K562 (cell line): ENCODE results near the gene F11R. TPM values are rescaled to one million over a fixed set of nuclear protein-coding genes. Genes with fewer than 3 reads are reported as not detected.

Experiments
- ARID1B ChIP-seq: fragments of 450-650 bp; IDR thresholded peaks from 2 replicates; pipeline ENCODE4 v1.6.1; 2016; ENCODE audit warnings: antibody characterized with exemption, mild to moderate bottlenecking, inconsistent platforms
- ARNT ChIP-seq, 2 experiments: fragments of 450-650 bp; IDR thresholded peaks; 2 replicates each; pipeline ENCODE4 v1.6.1; 2016; ENCODE audit warnings: mild to moderate bottlenecking in 1 of 2
- CBFA2T2 ChIP-seq: fragments of 450-650 bp; conservative IDR thresholded peaks from 2 replicates; pipeline ENCODE4 v1.6.1; 2017; ENCODE audit warnings: mild to moderate bottlenecking
- CBFA2T3 ChIP-seq: fragments of 450-650 bp; IDR thresholded peaks from 2 replicates; pipeline ENCODE4 v1.6.1; 2017
- CEBPG ChIP-seq, 3 experiments: fragments of 200-800 bp in 1 of 3; sonication (Bioruptor generic) in 1 of 3; sonication (generic) in 1 of 3; formaldehyde crosslinking in 1 of 3; IDR thresholded peaks in 2 of 3; conservative IDR thresholded peaks in 1 of 3; 2 replicates each; pipeline versions ENCODE4 v1.6.1 to v1.8.0; 2016 to 2022; ENCODE audit warnings: missing compliant biosample characterization in 2 of 3, missing genetic modification characterization in 2 of 3, mild to moderate bottlenecking in 1 of 3, missing genetic modification reagents in 1 of 3
- CHD2 ChIP-seq: IDR thresholded peaks from 2 replicates; pipeline ENCODE4 v1.6.1; 2011; ENCODE audit warnings: low read depth, low read length
- DPF2 ChIP-seq: fragments of 450-650 bp; IDR thresholded peaks from 2 replicates; pipeline ENCODE4 v1.6.1; 2016
- EP300 ChIP-seq: IDR thresholded peaks from 2 replicates; pipeline ENCODE4 v1.6.1; 2012; ENCODE audit warnings: low read length, improper control_type of control experiment
- ETV1 ChIP-seq: fragments of 450-650 bp; conservative IDR thresholded peaks from 2 replicates; pipeline ENCODE4 v1.6.1; 2016; ENCODE audit warnings: missing genetic modification characterization, control low read depth, low read depth, missing compliant biosample characterization
- HDAC1 ChIP-seq, 2 experiments: fragments of 450-650 bp; IDR thresholded peaks; 2 replicates each; pipeline ENCODE4 v1.6.1; 2016 to 2017; ENCODE audit warnings: inconsistent platforms in 1 of 2, mild to moderate bottlenecking in 1 of 2, moderate library complexity in 1 of 2
- HDAC3 ChIP-seq: fragments of 450-650 bp; IDR thresholded peaks from 2 replicates; pipeline ENCODE4 v1.6.1; 2018; ENCODE audit warnings: borderline replicate concordance, mild to moderate bottlenecking, moderate library complexity; ENCODE audit not compliant: partially characterized antibody
- HMBOX1 ChIP-seq: sonication (generic); IDR thresholded peaks from 2 replicates; pipeline ENCODE4 v1.6.1; 2016
- KAT7 ChIP-seq: sonication (generic); formaldehyde crosslinking; IDR thresholded peaks from 2 replicates; pipeline ENCODE4 v1.8.0; 2022; ENCODE audit warnings: missing genetic modification reagents, mild to moderate bottlenecking, borderline replicate concordance
- LARP7 ChIP-seq: fragments of 450-650 bp; IDR thresholded peaks from 2 replicates; pipeline ENCODE4 v1.6.1; 2016
- MEIS2 ChIP-seq: fragments of 450-650 bp; IDR thresholded peaks from 2 replicates; pipeline ENCODE4 v1.6.1; 2014; ENCODE audit warnings: mild to moderate bottlenecking; ENCODE audit not compliant: partially characterized antibody
- MTA1 ChIP-seq: fragments of 450-650 bp; IDR thresholded peaks from 2 replicates; pipeline ENCODE4 v1.6.1; 2017; ENCODE audit warnings: borderline replicate concordance
- MTA3 ChIP-seq: fragments of 450-650 bp; formaldehyde crosslinking; IDR thresholded peaks from 2 replicates; pipeline ENCODE4 v1.6.1; 2017; ENCODE audit warnings: mild to moderate bottlenecking, borderline replicate concordance
- NCOA4 ChIP-seq: fragments of 450-650 bp; IDR thresholded peaks from 2 replicates; pipeline ENCODE4 v1.6.1; 2018; ENCODE audit warnings: mild to moderate bottlenecking; ENCODE audit not compliant: partially characterized antibody
- NCOR1 ChIP-seq: fragments of 450-650 bp; IDR thresholded peaks from 2 replicates; pipeline ENCODE4 v1.6.1; 2016; ENCODE audit warnings: mild to moderate bottlenecking, moderate library complexity
- RBM17 ChIP-seq: fragments of 200-400 bp; formaldehyde crosslinking; IDR thresholded peaks from 2 replicates; pipeline ENCODE4 v1.6.1; 2017; ENCODE audit warnings: low read depth, mild to moderate bottlenecking, low read length, borderline replicate concordance
- SMAD4 ChIP-seq: fragments of 250-450 bp; sonication (Bioruptor Pico); conservative IDR thresholded peaks from 2 replicates; pipeline ENCODE4 v1.8.0; 2021; ENCODE audit warnings: inconsistent platforms, mild to moderate bottlenecking, moderate library complexity
- TEAD4 ChIP-seq, 2 experiments: sonication (generic) in 1 of 2; formaldehyde crosslinking in 1 of 2; IDR thresholded peaks; 2 replicates each; pipeline versions ENCODE4 v1.6.1 to v1.8.0; 2012 to 2022; ENCODE audit warnings: borderline replicate concordance in 1 of 2, inconsistent platforms in 1 of 2, low read length in 1 of 2, mild to moderate bottlenecking in 1 of 2, missing genetic modification reagents in 1 of 2
- ZBTB12 ChIP-seq: fragments of 250-450 bp; sonication (Bioruptor Pico); IDR thresholded peaks from 2 replicates; pipeline ENCODE4 v1.4.0; 2020
- ZBTB2 ChIP-seq: fragments of 450-650 bp; IDR thresholded peaks from 2 replicates; pipeline ENCODE4 v1.6.1; 2016; ENCODE audit warnings: antibody characterized with exemption
- ZEB2 ChIP-seq: fragments of 450-650 bp; IDR thresholded peaks from 2 replicates; pipeline ENCODE4 v1.6.1; 2016
- ZNF766 ChIP-seq: fragments of 200-800 bp; sonication (Bioruptor generic); conservative IDR thresholded peaks from 2 replicates; pipeline ENCODE4 v1.6.1; 2016; ENCODE audit warnings: missing genetic modification characterization, missing compliant biosample characterization
- polyA plus RNA-seq, 8 experiments: library from polyadenylated mRNA; depleted of rRNA in 4 of 8; stranded (reverse) in 5 of 8; unstranded in 3 of 8; fragments of >200 nt; fragmentation: Nextera tagmentation in 2 of 8; fragmentation: Illumina TruSeq in 1 of 8; extraction: Ambion mirVana in 2 of 8; extraction: Trizol in 1 of 8; gene quantifications; 2 replicates each; pipeline versions ENCODE4 v1.2.1 to v1.2.3, GENCODE V29; 2011 to 2014; ENCODE audit warnings: inconsistent platforms in 1 of 8, missing spikeins in 1 of 8
- total RNA-seq, 7 experiments: library from RNA; depleted of rRNA in 6 of 7; stranded (reverse); fragments of >200 nt in 6 of 7; fragmentation: Illumina TruSeq in 2 of 7; extraction: Trizol in 2 of 7; gene quantifications; 2 replicates each; pipeline versions ENCODE4 v1.2.1 to v1.2.3, GENCODE V29; 2011 to 2021; ENCODE audit warnings: low replicate concordance in 1 of 7

The F11R gene
- total and polyA plus RNA-seq, 9 of the 15 experiments (the other 6 are each of a cell fraction or from before 2014, with no cell fraction given), result 27.4 to 187 (median 52.5) TPM

GRCh38 chr1:161019751-161020495 is 1.0 kb downstream of the F11R start (continued):
- TF ChIP-seq ZBTB2 (0 out of 2 replicates have a peak, but pooled peaks have one; percentile 22), EP300 (peak; percentile 43; the same call in 1 of the 2 replicates), DPF2 (peak; percentile 55), ZBTB12 (CRISPR knock-in tag) (no peak), RBM17 (no peak), TEAD4 (IDR thresholded peaks at IDR 0.05; ENCODE audit: low read length) (peak; percentile 64), TEAD4 (CRISPR knock-in tag; IDR thresholded peaks at IDR 0.05; ENCODE audit: borderline replicate concordance) (no peak), MEIS2 (peak; percentile 86), HMBOX1 (peak; percentile 61; the same call in 1 of the 2 replicates), HDAC1 (IDR thresholded peaks at IDR 0.05) (peak in 1 of 2 experiments; percentile 60; a peak in 1 of 4 replicates), ETV1 (no peak), MTA3 (peak; percentile 21; the same call in 1 of the 2 replicates), NCOR1 (peak; percentile 52; the same call in 1 of the 2 replicates), ARNT (IDR thresholded peaks at IDR 0.05) (peak in 1 of 2 experiments; percentile 19; a peak in 1 of 4 replicates), ARID1B (peak; percentile 65), LARP7 (peak; percentile 14; the same call in 1 of the 2 replicates), CEBPG (CRISPR knock-in tag; IDR thresholded peaks at IDR 0.05) (no peak), CEBPG (tag; conservative IDR thresholded peaks at IDR 0.05 in 1 of 2, IDR thresholded peaks at IDR 0.05 in 1 of 2) (no peak), MTA1 (0 out of 2 replicates have a peak, but pooled peaks have one; percentile 55), KAT7 (peak; percentile 15; the same call in 1 of the 2 replicates), CBFA2T3 (peak; percentile 65), ZNF766 (peak; percentile 82), ZEB2 (peak; percentile 87), CHD2 (no peak), CBFA2T2 (0 out of 2 replicates have a peak, but pooled peaks have one; percentile 17), SMAD4 (CRISPR knock-in tag) (no peak), HDAC3 (peak; percentile 39), NCOA4 (no peak)
